Thymus (tissue), 11 donors: ENCODE data around the gene ADSS1. TPM values are rescaled to one million over a fixed set of nuclear protein-coding genes. Genes with fewer than 3 reads are reported as not detected.

Experiments
- DNase-seq, 9 donors: peaks; one replicate each; pipeline ENCODE4 v3.0.0-alpha.2; 2013; ENCODE audit warnings: low spot score in 9 of 9, low read depth in 6 of 9, missing footprints in 1 of 9
- H3K27ac ChIP-seq, 2 donors: one replicate each; pipeline ENCODE4 v1.5.1; 2013; ENCODE audit warnings: control low read depth in 1 of 2, low read depth in 1 of 2, low read length in 1 of 2, mild to moderate bottlenecking in 1 of 2, moderate library complexity in 1 of 2
- H3K27me3 ChIP-seq, 2 donors: one replicate each; pipeline ENCODE4 v1.5.1; 2013; ENCODE audit warnings: low read length in 1 of 2; ENCODE audit not compliant: control insufficient read depth in 2 of 2, insufficient read depth in 1 of 2
- H3K36me3 ChIP-seq, 2 donors: one replicate each; pipeline ENCODE4 v1.5.1; 2013; ENCODE audit warnings: low read length in 1 of 2, mild to moderate bottlenecking in 1 of 2, moderate library complexity in 1 of 2; ENCODE audit not compliant: control insufficient read depth in 2 of 2, insufficient read depth in 2 of 2
- H3K4me1 ChIP-seq, 2 donors: one replicate each; pipeline ENCODE4 v1.5.1; 2013; ENCODE audit warnings: low read length in 2 of 2; ENCODE audit not compliant: control insufficient read depth in 2 of 2, insufficient read depth in 2 of 2
- H3K4me3 ChIP-seq, 2 donors: one replicate each; pipeline ENCODE4 v1.5.1; 2013; ENCODE audit warnings: low read length in 2 of 2, control low read depth in 1 of 2, mild to moderate bottlenecking in 1 of 2
- H3K9me3 ChIP-seq, 2 donors: one replicate each; pipeline ENCODE4 v1.5.1; 2013; ENCODE audit warnings: low read length in 1 of 2, mild to moderate bottlenecking in 1 of 2; ENCODE audit not compliant: control insufficient read depth in 2 of 2, insufficient read depth in 1 of 2
- WGBS: extraction: QIAGEN DNeasy Blood & Tissue Kit; methylation state at CpG from one replicate; pipeline ENCODE4 v1.1.7; 2013; 5-methylcytosine and 5-hydroxymethylcytosine counted together
- polyA plus RNA-seq: library from polyadenylated mRNA; stranded (reverse); fragments of 200-250 nt; gene quantifications from one replicate; pipeline ENCODE4 v1.2.3, GENCODE V29; 2013
- total RNA-seq: library from RNA; stranded (reverse); fragments of 120-200 nt; gene quantifications from one replicate; pipeline ENCODE4 v1.2.4, GENCODE V29; 2013
- donor health status: healthy.

Gene ADSS1
- total and polyA plus RNA-seq, 2 donors: 2.5 to 4.0 TPM

DNA sequence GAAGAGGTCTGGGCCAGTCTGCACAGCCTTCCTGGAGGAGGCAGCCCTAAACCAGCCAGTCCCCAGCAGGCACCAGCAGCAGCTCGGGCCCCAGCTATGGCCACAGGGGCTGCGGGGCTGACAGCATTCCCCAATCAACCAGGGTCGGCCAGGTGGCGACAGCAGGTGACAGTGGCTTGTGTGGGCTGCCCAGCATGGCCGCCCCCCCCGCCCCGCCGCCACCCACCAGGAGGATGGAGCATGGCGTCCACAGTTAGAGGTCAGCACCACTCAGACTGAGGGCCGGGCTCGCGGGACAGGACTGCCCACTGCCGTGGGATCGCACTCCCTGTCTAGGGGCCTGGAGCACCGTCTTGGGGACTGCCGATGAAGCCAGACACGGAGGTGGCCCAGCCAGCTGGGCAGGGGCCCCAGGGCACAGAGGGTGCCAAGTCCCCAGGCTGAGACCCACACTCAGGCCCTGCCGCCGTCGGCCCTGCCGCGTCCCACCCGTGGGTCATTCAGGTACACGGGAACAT lies 56.5 kb downstream of the ADSS1 start:
- DNase-seq: no peak
- Histone ChIP-seq H3K9me3 (peaks cover 0 to 13% of the 10 kb centered on the region in 2 donors), H3K36me3 (peaks cover 20 to 77% of the 10 kb centered on the region in 2 donors), H3K27me3 (no peaks in the 10 kb centered on the region), H3K4me3 (no peak overlapping the region), H3K27ac (no peak overlapping the region), H3K4me1 (no peaks in the 10 kb centered on the region)
- WGBS: 97% methylated on average over 24 of the region's 24 CpGs

DNA sequence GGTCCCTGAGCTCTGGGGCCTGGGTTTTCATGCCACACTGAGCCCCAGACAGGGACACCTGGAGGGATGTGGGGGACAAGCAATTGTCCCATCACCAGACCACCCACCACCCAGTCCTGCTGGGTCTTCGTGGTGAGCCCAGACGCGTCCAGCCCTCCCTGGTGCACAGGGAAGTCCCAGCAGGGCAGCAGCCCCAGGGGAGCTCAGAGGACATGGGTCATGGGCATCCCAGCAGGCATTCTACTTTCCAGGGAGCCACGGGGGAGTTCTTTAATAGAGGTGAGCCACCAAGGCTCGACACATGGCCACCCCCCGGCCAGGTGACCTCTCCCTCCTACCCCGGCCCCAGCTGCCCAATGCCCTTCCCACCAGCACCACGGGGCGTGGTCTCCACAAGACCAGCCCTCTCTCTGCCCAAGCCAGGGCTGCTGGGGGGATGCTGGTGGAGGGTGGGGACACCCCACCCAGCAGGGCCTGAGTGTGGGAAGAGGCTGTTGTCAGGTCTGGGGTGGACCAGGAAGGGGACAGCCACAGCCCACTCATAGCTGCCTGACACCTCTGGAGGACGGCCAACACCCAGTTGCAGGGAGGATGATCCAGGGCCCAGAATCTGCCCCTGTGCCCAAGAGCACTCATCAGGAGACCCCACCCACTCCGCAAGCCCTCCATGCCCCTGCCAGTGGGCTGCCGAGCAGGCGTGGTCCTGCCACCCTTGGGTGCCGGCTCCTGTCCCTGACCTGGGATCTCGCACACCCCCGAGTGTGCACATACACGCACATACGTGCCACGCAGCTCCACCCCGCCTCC lies 57.4 kb downstream of the ADSS1 start:
- Histone ChIP-seq H3K27ac (no peak overlapping the region), H3K27me3 (no peaks in the 10 kb centered on the region), H3K4me1 (no peaks in the 10 kb centered on the region), H3K9me3 (peaks cover 0 to 13% of the 10 kb centered on the region in 2 donors), H3K4me3 (no peak overlapping the region), H3K36me3 (peaks cover 14 to 78% of the 10 kb centered on the region in 2 donors)
- WGBS: 97% methylated on average over 20 of the region's 20 CpGs
- DNase-seq: no peak

DNA sequence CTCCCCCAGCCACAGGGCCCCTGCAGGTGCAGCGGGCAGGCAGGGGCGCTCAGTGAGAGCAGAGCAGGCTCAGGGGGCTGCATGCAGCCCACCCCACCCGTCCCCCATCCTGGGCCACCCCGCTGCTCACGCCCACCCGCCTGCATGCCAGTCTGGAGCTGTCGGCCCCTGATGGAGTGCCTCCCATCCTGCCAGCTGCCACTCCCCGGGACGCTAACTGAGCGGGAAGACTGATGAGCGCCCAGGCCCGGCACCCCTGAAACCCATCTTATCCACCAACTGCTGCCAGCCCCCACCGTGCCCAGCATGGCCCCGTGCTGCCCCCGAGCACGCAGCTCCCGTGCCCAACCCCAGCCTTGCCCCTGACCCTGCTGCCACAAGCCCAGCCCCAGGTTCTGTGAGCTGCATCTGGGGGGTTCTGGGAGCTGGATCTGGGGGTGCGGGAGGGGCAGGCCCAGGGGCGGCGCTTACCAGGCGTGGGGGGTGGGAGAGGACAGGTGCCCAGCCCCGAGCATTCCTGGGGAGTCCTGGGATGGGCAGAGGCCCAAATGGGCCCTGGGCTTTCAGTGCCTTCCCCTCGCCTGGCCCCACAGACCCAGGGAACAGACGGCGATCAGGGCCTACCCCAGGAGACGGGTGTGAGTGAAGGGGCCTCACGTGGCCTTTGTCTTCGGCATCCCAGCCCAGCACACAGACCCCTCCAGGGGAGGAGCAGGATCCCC lies 58.2 kb downstream of the ADSS1 start:
- no peaks in the 10 kb centered on the region for H3K27me3 ChIP-seq
- H3K4me3 ChIP-seq: no peak overlapping the region
- no peaks in the 10 kb centered on the region for H3K4me1 ChIP-seq
- H3K27ac ChIP-seq: no peak overlapping the region
- peaks cover 0 to 6% of the 10 kb centered on the region in 2 donors for H3K9me3 ChIP-seq
- H3K36me3 ChIP-seq: peaks cover 9 to 70% of the 10 kb centered on the region in 2 donors
- 94% methylated on average over 28 of the region's 28 CpGs for WGBS
- DNase-seq: no peak

DNA sequence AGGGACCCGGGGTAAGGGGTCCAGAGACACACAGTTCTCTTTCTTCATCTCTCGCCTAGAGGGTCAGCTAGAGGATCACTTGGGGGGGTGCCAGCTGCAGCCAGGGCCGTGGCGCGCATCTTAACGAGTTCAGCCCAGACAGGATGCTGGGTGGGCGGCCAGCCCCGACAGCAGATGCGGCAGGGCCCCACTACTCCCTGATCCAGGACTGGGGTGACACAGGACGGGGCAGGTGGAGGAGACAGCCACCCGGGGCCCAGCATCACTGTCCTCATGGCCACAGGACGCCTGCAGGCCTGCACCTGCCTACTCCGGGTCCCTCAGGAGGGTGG lies 58.7 kb downstream of the ADSS1 start:
- WGBS: 96% methylated on average over 13 of the region's 13 CpGs
- no peaks in the 10 kb centered on the region for H3K27me3 ChIP-seq
- H3K27ac ChIP-seq: no peak overlapping the region
- H3K4me3 ChIP-seq: no peak overlapping the region
- peaks cover 9 to 71% of the 10 kb centered on the region in 2 donors for H3K36me3 ChIP-seq
- peaks cover 0 to 1% of the 10 kb centered on the region in 2 donors for H3K9me3 ChIP-seq
- no peaks in the 10 kb centered on the region for H3K4me1 ChIP-seq
- DNase-seq: no peak

DNA sequence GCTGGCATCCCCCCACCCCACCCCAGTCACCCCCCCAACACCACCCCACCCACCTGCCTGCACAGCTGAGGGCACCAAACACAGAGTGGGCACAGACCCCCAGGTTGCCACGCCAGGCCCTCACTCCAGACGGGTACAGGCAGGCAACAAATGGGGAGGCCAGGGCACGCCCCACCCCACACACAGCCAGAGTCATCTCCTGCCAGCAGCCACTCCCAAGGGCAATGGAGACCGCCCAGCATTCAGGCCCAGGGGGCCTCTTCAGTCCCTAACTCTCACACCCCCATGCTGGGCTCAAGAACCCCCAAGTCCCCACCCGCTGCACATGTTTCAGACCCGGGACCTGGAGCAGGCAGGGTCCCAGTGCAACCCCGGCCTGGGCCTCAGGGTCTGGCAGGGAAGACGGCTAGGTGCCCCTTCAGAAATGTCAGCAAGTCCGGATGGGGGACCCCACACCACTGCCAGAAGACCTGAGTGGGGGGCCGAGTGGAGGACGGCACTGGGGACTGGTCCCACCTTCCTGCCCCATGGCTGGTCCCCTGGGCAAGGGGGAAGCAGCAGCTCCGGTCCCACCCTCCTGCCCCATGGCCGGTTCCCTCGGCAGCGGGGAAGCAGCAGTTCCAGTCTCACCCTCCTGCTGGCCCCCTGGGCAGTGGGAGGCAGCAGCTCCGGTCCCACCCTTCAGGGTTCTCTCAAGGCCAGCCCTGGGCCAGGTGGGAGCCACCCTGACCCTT lies 59.6 kb downstream of the ADSS1 start:
- no peaks in the 10 kb centered on the region for H3K9me3 ChIP-seq
- peaks cover 16 to 74% of the 10 kb centered on the region in 2 donors for H3K36me3 ChIP-seq
- no peaks in the 10 kb centered on the region for H3K4me1 ChIP-seq
- no peak overlapping the region for H3K4me3 ChIP-seq
- DNase-seq: no peak
- H3K27ac ChIP-seq: no peak overlapping the region
- H3K27me3 ChIP-seq: no peaks in the 10 kb centered on the region
- 96% methylated on average over 16 of the region's 16 CpGs for WGBS

DNA sequence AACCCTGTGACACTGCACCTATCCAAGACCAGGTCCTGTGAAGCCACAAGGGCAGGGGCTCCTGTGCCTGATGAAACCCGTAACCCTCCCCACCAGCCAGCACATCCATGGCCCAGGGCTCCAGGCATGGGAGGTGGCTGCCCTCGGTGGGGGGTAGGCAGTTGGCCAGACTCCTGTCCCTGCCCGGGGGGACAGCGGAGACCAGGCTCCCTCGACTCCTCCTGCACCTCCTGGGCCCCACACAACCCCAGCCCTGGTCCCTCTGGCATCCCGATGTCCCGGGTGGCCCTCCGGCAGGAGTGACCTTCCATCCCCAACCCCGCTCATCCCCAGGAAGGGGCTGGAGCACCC lies 60.2 kb downstream of the ADSS1 start:
- Histone ChIP-seq H3K27ac (no peak overlapping the region), H3K36me3 (peaks cover 16 to 79% of the 10 kb centered on the region in 2 donors)

DNA sequence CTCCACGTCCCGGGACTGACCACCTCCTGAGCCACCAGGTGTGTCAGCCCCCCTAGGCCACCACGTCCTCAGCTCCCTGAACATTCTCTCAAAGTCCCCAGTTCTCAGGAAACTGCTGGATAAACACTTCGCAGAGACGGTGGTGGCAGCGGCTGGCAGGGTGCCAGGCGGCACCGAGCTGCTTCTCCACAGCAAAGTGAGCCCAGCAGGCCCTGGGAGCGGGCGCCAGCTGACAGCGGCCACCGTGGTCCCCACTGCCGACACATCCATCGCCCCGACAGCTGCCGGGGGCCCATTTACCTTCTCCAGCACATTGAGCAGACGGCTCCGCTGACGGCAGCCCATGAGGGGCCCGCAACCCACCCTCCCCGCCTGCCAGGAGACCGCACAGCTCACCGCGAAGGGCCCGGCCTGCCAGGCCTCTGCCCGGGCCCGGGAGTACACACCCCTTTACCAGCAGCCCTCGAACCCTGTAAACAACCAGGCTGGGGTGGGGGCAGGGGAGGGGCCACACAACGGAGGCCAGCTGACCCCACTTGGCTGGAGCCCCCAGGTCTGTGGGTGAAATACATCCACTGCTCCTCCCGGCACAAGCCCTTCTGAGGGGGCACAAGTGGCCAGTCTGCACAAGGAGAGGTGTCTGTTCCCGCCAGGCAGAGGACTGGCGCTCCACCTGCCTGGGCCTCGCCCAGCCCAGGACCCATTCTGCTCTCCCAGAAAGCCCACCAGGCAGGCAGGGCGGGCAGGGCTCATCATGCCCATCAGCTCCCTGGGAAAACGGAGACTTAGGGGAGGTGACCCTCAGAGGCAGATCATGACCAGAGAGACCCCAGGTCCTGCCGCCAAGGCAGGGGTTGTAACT lies 61.0 kb downstream of the ADSS1 start:
- H3K36me3 ChIP-seq: peaks cover 11 to 77% of the 10 kb centered on the region in 2 donors
- H3K27me3 ChIP-seq: no peaks in the 10 kb centered on the region
- WGBS: 91% methylated on average over 36 of the region's 36 CpGs
- H3K27ac ChIP-seq: no peak overlapping the region
- no peak overlapping the region for H3K4me3 ChIP-seq
- H3K9me3 ChIP-seq: no peaks in the 10 kb centered on the region
- no peak for DNase-seq
- H3K4me1 ChIP-seq: no peaks in the 10 kb centered on the region

More for the DNA sequence above, 60.2 kb downstream of the ADSS1 start:
- H3K4me1 ChIP-seq: no peaks in the 10 kb centered on the region
- no peaks in the 10 kb centered on the region for H3K9me3 ChIP-seq
- WGBS: 98% methylated on average over 9 of the region's 9 CpGs
- no peak overlapping the region for H3K4me3 ChIP-seq
- DNase-seq: no peak
- H3K27me3 ChIP-seq: no peaks in the 10 kb centered on the region

DNA sequence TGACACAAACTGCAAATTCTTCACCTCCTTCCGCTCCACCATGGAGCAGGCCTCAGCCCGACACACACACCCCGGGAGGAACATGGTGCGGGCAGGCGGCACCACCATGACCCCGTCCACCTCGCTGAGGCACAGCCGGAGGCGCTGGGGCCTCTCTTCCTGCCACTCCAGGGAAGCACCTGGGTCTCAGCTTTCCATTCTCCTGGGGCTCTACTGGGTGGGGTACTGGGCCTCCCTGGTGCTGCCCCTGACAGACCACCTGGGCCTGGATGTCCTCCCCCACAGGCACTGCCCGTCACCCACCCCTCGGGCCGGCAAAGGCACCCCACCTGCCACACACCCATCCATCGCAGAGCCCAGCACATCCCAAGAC lies 61.7 kb downstream of the ADSS1 start:
- no peaks in the 10 kb centered on the region for H3K27me3 ChIP-seq
- WGBS: 93% methylated on average over 13 of the region's 13 CpGs
- H3K4me1 ChIP-seq: no peaks in the 10 kb centered on the region
- DNase-seq: no peak
- H3K27ac ChIP-seq: no peak overlapping the region
- H3K9me3 ChIP-seq: no peaks in the 10 kb centered on the region
- no peak overlapping the region for H3K4me3 ChIP-seq
- peaks cover 10 to 77% of the 10 kb centered on the region in 2 donors for H3K36me3 ChIP-seq
